Neural progenitor cell (in vitro differentiated cells): ENCODE results near the gene OBI1.

ENCODE experiments used
- CTCF ChIP-seq: fragments of 200-600 bp; sonication (generic); IDR thresholded peaks from 2 replicates; pipeline ENCODE4 v1.5.1; 2017; ENCODE audit warnings: antibody characterized with exemption, mild to moderate bottlenecking
- EZH2 ChIP-seq: fragments of 200-600 bp; sonication (generic); IDR thresholded peaks from 2 replicates; pipeline ENCODE4 v1.6.1; 2017; ENCODE audit warnings: antibody characterized with exemption, mild to moderate bottlenecking, moderate library complexity
- EZH2phosphoT487 ChIP-seq: fragments of 200-600 bp; sonication (generic); IDR thresholded peaks from 2 replicates; pipeline ENCODE4 v1.6.1; 2017; ENCODE audit warnings: antibody characterized with exemption

- TF ChIP-seq CTCF (no peak), EZH2phosphoT487 (no peak), EZH2 (peak; percentile 43)
Measured at GRCh38 chr13:78589206-78589605, 69.7 kb downstream of the OBI1 start.
